Stimulated activated CD4-positive, alpha-beta T cell treated with anti-CD3 and anti-CD28 coated beads, Interleukin-1b, Interleukin-23, amount 100 ng/mL, for 24 hours (primary cell): ENCODE results near the gene COPZ1.
"Not testable (repeated sequence)": the region's sequence is repeated elsewhere in the genome, so short reads cannot be mapped to it uniquely, and the experiment has no call there.

ENCODE experiments used
- DNase-seq, 4 experiments: peaks; one replicate each; pipeline ENCODE4 v3.0.0-alpha.2; 2020; ENCODE audit warnings: low read depth in 4 of 4, low spot score in 1 of 4

COPZ1 gene

DNA sequence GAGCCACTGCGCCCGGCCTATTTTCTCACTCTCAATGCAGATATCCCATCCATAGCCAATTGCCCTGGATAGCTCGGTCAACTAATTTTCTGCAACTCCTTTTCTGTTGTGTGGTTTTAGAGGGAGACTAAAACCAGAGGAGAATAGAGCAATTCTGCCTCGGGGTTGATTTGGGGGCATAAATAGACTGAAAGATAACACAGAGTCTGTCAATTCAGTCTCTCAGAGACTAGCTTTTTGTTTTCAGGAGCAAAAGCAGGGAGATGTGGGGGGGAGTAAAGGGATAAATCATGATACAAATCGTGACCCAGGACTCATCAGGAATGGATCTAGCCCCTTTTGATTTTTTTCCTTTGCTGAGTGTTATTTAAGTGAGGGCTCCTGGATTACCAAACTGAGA lies 6.5 kb downstream of the COPZ1 start:
- DNase-seq = no peak

DNA sequence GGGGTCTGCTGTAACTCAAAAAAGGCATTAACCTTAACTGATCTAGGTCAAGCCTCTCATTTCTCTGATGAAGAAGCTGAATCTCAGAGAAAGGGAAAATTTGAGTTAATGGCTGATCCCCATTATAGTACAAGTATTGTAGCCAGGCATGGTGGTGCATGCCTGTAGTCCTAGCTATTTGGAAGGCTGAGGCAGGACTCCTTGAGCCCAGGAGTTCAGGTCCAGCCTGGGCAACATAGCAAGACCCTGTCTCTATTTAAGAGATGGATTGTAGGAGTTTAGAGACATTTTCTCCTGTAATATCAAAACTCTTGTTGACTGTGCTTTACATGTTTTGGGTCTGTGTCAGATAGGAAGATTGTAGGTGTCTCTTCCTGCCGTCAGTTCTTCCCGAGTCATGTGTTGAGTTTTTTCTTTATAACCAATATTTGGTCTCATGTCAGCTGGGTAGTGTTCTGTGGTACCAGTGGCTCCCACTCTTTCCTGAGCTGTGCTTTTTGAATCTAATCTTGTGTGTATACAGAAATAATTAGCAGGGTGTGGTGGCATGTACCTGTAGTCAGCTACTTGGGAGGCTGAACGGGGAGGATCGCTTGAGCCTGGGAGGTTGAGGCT lies 8.6 kb downstream of the COPZ1 start:
- no peak for DNase-seq

DNA sequence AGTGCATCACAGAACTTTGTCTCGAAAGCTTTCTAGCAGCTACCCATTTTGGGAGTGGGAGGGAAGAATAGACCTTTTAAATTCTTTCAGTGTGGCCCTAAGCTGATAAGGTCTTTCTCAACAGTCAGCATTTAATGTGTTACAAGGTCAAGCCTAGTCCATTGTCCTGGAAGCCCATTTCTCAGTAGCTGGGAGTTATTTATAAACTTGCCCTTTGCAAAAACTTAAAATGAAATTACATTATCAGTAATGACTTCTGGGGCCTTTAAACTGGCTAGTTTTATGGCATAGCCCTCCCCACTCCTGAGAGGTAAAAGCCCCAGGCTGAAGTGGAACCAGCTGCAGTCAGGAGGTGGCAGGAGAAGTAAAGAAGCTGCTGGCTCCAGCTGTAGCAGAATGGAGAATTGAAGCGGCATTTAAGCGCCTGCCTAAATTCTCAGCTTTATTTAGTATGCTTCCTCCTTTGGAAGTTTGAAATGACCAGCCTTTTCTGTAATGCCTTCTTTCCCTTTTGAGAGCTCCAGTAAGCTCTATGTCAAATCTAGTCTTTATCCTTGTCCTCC lies 12.4 kb downstream of the COPZ1 start:
- DNase-seq = no peak

DNA sequence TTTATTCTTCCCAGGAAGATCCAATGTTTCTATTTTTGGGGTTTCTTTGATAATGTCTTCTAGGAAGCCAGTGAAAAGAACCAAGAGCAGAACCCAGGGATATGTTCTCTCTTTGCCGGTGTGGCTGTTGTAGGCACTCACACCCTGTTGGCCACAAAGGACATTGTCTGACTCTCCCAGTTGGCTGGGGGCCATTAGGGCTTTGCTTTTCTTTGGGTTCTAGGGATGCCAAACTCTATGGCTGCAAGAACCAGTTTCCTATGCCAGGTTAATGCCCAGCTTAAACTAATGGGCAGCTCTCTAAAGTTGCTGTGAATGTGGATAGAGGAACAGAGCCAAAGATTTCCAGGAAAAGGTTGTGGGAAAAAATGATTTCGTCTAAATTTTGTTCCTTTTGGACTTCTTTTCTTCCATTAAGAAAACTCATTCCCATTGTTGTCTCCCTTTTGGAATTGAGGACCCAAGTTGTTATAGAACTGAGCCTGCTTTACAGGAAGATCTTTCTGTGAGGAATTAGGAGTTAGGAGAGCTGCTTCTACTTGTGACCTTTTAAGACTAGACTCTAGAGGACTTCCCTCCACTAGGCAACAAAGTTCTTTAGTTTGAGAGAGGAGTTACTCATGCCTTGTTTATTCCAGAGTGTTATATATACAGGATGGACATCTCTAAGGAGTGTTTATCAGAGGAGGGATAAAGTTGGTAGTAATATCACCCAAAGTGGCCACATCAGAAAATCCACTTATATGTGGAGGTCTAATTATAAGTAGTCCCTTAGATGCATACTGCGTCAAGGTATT lies 13.1 kb downstream of the COPZ1 start:
- DNase-seq = no peak

DNA sequence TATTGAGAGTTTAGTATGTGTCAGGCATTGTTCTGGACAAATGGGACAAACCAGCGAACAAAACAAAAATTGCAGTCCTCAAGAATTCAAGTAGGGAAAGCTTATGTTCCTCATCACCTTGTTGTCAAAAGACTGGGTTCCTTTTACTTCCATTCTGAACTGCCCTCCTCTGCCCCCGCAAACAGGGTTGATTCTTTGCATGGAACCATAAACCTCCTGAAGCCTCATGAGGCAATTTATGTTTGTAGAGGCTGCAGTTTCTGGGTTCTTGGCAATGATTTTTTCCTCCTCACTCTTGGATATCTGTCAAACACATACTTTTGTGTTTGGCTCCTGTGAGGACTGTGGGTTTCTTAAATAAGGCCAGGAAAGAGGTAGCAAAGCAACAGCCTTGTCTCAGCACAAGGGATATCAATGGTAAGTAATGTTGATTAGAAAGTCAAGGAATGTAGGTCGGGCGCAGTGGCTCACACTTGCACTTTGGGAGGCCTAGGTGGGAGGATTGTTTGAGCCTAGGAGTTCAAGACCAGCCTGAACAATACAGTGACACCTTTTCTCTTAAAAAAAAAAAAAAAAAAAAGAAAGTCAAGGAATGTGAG lies 13.9 kb downstream of the COPZ1 start:
- DNase-seq = no peak

DNA sequence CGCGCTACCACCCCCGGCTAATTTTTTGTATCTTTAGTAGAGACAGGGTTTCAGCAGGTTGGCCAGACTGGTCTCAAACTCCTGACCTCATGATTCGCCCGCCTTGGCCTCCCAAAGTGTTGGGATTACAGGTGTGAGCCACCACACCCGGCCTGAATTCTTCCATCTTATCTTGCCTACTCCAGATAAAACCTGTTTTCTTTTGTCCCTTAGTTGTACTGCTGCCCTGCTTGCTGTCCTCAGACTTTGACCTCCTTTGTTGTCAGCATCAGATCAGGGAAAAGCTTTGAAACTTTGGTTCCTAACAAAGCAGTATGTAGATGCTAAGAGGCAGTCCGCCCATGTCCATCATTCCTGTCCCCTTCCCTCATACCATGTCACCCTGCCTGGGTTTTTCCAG lies 15.9 kb downstream of the COPZ1 start:
- DNase-seq = no peak

DNA sequence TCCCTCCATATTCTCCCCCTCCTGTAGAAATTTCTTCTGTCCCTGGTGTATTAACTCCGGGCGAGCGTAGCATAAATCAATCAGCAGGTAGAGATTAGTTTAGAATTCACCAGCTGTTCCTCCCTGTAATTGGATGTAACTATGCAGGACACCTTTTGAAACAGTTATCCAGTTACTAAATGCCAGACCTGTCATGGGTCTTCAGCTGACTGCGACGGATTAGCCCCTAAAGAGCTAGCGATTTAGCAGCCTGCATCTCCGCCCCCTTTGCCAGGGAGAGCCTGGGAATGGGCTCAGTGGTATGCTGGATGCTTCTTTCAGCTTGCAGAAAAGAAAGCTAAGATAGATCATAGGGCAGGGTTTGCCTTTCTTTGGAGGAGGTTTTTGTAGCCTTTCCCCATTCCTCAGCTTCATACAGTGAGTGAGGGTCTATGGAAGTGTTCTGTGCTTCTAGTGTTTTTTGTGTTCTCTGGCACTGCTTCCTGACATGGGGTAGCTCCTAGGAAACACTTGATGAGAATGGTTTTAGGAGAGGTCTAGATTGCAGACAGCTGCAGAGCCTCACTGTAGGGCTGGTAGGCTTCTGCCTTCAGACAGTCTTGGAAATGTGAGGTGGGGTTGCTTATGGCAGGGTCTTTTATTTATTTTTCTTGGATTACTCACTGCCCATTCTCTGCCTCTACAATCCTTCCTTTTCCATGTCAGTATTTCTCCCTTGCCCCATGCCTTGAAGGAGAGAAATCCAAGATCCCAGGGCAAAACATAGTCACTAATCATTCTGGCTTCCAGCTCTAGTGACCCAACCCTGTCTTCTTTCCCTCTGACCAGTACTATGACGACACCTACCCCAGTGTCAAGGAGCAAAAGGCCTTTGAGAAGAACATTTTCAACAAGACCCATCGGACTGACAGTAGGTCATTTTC lies 16.7 kb downstream of the COPZ1 start:
- DNase-seq = no peak

DNA sequence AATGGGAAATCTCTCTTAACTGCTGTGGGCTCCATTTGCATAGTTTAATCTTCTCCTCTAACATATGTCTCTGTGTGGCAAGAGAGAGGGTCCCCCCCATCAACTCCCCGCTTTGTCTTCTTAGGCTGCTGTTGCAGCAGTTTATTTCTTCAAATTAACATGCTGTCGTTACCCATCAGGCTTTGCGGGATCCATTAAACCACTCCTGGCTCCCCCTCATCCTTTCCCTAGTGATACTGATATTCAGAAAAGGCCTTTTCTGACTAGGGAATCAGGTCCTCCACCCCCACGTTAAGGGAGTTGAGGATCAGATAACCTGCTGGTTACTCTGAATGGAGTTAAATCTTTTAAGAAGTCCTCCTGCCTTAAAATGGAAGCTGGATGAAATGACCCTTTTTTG lies 24.1 kb downstream of the COPZ1 start:
- no peak for DNase-seq

DNA sequence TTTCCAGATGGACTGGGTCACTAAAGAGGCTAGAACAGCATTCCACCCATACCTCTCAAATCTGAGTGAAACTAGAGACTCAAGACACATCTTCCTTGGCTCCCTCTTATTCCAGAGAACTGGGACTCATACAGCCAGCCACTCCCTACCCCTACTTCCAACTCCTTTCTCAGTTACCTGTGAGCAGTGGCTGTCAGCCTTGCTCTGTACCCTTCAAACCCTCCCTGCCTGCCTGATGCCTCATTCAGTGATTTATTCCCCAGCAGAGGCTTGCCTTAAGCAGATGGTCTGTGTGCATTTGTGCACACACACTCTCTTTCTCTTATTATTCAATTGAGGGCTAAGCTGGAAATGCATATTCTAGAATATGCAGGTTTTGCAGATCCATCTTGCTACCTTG lies 24.7 kb downstream of the COPZ1 start:
- no peak for DNase-seq

DNA sequence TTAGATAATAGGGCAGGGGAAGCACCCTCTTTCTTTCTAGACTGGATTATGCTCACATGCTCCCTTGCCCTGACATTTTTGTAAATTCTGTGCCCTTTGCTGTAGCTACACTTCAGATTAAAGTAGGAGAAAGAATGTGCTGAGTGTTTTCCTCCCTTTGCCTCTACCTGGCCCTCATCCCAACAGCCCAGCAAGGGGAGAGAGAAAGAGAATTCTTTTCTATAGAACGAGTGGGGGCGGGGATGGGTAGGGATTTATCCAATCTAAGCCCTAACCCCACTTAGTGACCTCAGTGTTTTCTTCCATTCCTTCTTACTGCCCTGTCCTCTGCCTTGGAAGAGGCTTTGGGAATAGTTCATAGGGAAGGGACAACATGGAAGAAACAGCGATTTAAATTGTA lies 25.8 kb downstream of the COPZ1 start:
- DNase-seq = no peak

DNA sequence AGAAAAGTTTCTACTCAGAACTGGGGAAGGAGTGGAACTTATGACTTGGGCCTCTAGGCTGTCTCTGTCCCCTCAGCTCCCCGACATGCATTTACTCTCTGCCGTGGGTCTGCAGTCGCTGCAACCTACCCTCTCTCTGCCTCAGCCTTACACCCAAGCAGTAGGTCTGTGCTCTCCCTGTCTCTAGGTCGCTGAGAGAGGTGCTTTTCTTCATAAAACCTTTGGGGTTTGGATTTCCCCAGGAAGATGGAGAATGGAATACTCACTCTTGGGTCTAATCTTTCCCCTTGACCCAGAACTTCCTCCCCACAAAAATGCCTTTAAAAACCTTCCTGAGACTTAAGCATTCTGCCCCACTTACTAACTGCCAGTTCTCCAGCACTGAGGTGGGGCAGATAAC lies 26.4 kb downstream of the COPZ1 start:
- DNase-seq = no peak

DNA sequence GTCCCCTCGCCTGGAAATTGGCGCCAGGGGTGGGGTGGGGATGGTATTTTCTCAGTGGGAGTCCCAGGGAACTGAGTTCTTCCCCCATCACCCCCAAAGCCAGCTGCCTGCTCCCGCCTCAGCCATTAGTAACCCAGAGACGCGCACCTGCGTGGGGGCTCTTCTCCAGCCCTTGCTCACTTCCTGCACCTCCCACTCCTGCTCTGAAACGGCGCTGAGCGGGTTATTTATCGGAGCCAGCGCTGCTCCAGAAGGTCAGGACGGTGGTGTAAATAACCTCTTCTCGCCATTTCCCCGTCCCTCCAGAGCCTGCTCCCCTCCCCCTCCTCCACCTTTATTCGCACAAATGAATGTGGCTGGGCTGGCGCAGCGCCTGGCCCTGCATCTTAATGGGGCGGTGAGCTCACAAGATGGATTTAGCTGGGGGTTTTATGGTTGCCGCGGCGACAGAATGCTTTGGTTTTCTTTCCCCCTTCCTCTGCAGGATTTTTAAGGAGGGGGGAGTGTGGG lies 27.1 kb downstream of the COPZ1 start:
- DNase-seq = no peak

DNA sequence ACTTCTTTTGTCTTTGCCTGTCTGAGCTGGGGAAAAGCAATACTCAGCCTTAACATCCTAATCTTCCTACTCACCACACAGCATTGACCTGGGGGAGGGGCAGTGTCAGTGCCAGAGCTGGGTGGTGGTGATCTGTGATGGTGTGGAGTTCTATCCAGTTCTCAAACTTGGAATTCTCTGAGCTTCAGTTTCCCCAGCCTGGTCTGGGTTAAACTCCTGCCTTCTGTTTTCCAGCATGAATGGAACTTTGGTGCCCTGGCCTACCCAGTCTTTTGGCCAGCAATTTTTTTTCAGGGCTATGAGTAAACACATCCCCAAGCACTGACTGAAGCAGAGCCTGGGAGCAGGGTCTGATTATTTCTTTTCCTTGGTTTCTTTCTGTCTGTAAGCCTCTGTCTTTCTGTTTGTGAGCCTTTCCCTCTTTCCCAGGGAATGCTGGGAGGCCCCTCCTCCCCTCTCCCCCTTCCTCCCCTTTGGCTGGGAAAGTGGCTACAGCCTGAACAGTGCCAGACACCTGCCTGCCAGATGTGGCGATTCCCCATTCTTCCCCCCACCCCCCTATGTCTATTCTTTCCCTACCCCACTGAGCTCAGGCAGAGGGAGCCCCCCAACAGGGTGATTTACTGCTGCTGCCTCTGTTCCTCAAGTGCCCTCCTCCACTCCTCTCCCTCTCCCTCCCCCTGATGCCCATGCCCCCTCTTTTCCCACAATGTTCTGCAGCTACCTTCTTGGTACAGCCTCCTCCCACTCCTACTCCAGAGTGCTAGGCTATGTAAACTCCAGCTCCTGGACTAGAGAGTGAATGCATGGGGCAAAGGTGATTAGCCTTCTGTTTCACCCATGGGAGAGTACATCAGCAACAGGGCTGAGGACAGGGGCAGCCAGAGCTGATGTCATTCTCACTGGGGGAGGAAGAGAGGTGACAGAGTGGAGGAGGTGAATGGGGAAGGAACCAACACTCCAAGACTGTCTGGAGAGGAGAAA lies 28.3 kb downstream of the COPZ1 start:
- DNase-seq = no peak

DNA sequence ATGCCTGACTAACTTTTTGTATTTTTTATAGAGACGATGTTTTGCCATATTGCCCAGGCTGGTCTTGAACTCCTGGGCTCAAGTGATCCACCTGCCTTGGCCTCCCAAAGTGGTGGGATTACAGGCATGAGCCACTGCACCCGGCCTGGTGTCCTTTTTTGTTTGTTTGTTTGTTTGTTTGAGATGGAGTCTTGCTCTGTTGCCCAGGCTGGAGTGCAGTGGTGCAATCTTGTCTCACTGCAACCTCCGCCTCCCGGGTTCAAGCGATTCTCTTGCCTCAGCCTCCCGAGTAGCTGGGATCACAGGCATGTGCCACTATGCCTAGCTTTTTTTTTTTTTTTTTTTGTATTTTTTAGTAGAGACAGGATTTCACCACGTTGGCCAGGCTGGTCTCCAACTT lies 29.3 kb downstream of the COPZ1 start:
- not testable (repeated sequence) for DNase-seq

DNA sequence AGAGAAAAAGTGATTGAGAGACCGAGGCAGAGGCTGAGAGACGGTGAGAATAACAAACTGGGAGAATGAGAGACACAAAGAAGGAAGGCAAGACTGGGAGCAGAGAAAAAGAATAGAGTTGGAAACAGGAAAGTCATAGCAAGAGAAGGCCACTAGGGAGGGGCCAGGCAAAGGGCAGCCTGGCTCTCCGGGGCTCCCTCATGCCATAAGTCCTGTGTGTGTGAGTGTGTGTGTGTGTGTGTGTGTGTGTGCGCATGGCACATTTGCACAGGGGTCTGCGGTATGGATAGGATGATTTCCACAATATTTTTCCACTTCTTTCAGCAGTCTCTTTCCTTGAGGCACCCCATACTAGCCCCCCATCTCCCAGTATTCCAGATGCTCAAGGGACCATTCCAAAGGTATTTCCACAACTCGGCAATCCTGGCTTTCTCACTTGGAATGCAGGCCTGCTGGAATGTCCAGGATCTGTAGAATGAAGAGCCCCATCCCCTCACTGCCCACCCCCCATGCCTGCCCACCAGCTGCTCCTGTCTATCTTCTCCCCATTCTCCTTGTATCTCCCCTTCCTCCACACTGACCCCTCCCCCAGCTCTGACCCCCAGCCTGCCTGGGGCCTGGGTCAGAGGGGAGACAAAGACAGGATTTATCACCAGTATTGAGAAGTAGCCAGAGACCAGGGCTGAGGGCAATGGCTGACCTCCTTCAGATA lies 30.3 kb downstream of the COPZ1 start:
- no peak for DNase-seq

DNA sequence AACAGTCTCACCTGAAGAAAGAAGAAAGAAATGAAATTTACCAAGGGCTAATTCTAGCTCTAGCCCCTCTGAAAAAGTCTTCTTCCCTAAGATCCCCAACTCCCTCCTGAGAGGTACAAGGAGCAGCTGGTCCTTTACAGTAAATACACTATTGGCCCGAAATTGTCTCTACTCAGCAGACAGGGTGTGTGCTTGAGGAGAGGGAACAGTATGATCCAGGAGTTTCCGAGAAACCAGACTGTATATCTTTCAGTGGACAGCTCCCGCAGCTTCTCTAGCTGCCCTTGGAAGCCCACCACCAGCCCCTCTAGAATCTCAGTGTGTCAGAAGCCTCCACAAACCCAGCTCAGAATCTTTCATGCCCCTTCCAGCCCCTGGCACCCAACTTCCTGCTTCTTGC lies 31.3 kb downstream of the COPZ1 start:
- DNase-seq = no peak

DNA sequence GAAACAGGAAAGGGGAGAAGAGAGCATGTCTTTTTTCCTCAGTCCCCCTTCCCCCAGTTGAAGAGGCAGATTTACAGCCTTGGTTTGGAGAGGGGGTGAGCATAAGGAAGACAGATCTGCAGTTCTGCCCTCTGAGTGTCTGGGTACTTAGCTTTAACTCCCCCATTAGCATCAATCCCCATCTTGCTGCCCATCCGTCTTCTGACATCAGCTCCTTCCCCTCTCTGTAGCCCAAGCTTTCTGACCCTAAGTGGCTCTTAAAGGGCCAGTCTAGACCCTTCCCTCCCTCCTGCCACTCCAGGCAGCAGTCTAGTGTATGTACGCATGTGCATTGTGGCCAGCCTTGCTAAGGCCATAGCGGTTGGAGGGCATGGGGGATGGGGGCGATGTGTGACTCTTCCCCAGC lies 32.0 kb downstream of the COPZ1 start:
- no peak for DNase-seq

DNA sequence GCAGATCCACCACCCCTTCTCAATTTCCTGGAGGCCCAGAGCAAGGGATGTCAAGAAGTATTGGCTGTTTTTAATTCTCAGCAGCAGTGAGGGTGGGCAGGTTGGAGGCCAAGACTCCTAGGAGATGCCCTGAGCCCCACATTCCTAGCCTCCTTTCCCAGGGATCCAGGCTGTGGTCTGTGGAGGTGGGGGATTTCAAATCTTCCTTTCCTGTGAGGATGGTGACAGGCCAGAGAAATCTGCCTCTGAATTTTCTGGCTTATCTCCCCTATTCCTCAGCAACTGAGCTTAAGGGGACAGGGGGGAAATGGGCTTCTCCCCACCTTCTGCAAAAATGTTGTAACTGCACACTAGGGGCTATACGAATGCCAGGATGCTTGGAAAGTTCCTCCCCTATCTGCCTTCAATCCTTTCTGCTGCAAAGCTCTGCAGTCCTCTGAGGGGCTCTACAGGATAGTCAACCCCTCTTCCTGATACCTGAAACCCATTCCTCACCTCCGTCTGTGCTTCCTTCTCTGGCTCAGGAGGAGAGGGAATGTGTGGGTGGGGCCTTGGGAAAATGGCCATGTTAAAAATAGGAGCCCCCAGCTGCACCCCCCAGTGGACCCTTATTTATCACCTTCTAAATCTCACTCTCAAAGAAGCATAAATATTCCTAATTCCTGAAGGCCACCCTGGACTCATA lies 32.7 kb downstream of the COPZ1 start:
- DNase-seq = no peak
